Femur (tissue), 1 donor: ENCODE data around the gene KRTAP4-1.
"Not testable (repeated sequence)": the region's sequence is repeated elsewhere in the genome, so short reads cannot be mapped to it uniquely, and the experiment has no call there.

Experiments
- DNase-seq: peaks from one replicate; pipeline ENCODE4 v3.0.0-alpha.2; 2017

KRTAP4-1 gene

DNA sequence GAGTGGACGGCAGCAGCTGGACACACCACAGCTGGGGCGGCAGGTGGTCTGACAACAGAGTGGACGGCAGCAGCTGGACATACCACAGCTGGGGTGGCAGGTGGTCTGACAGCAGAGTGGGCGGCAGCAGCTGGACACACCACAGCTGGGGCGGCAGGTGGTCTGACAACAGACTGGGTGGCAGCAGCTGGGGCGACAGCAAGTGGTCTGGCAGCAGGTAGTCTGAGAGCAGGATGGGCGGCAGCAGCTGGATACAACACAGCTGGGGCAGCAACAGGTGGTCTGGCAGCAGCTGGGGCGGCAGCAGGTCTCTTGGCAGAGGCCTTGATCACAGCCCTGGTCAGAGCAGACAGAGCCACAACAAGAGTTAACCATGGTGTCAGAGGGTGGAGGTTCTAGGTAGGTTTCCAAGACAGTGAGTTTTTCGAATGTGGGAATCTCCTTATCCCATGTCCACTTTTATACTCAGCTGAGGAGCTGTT lies at the start of gene KRTAP4-1:
Gene KRTAP4-1 (minus strand): TSS at position 432 of the 482 bp plus-strand sequence. CDS start 57 bp downstream, at position 375.
- DNase-seq = no peak

DNA sequence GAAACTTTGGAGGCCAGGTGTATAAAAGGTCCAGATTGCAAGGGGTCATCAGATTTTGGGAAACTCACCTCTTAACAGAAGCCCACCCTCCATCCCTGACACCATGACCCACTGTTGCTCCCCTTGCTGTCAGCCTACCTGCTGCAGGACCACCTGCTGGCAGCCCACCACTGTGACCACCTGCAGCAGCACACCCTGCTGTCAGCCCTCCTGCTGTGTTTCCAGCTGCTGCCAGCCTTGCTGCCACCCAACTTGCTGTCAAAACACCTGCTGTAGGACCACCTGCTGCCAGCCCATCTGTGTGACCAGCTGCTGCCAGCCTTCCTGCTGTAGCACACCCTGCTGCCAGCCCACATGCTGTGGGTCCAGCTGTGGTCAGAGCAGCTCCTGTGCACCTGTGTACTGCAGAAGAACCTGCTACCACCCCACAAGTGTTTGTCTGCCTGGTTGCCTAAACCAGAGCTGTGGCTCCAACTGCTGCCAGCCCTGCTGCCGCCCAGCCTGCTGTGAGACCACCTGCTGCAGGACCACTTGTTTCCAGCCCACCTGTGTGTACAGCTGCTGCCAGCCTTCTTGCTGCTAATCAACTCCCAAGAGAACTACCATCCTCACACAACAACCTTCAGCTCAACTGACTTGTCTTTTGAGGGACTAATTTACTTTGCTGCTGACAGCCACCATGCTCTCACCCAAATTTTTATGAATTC lies 47.8 kb upstream of the KRTAP4-1 start, which contains the start of gene KRTAP9-3:
Gene KRTAP9-3 (plus strand): TSS at position 51 of the 707 bp plus-strand sequence. CDS start 53 bp downstream, at position 104.
- not testable (repeated sequence) for DNase-seq

DNA sequence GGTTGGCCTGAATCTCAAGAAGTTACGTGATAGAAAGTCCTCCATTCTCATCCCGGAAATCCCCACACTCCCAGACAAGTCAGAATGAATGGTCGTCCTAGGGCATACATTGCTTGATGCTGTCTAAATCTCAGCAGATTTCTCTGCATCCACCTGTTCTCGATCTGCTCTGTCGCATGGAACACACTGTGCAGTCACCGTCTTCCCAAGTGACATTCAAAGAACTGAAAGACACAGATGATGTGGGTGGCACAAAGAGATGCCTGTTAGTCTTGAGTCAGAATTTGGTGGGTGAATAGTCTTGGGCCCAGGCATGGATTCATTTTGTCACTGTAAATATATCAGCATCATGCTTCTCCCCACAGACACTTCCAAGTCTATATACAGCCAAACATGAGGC lies 47.0 kb upstream of the KRTAP4-1 start:
- no peak for DNase-seq

DNA sequence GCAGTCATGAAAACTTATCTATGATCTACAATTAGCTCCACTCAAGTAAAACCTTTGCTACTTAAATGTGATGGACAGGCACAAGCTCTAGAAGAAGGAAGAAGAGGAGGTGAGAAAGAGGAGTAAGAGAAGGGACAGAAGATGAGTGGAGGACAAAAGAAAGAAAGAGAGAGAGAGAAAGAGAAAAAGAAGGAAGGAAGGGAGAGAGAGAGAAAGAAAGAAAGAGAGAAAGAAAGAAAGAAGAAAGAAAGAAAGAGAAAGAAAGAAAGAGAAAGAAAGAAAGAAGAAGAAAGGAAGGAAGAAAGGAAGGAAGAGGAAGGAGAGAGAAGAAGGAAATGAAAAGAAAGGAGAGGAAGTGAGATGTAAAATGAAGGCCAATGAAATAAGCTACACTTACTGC lies 45.4 kb upstream of the KRTAP4-1 start:
- no peak for DNase-seq

DNA sequence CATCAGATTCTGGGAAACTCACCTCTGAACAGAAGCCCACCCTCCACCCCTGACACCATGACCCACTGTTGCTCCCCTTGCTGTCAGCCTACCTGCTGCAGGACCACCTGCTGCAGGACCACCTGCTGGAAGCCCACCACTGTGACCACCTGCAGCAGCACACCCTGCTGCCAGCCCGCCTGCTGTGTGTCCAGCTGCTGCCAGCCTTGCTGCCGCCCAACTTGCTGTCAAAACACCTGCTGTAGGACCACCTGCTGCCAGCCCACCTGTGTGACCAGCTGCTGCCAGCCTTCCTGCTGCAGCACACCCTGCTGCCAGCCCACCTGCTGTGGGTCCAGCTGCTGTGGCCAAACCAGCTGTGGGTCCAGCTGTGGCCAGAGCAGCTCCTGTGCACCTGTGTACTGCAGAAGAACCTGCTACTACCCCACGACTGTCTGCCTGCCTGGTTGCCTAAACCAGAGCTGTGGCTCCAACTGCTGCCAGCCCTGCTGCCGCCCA lies 41.9 kb upstream of the KRTAP4-1 start, which contains the start of gene KRTAP9-2:
Gene KRTAP9-2 (plus strand): TSS at position 51 of the 498 bp plus-strand sequence. CDS start 7 bp downstream, at position 58.
- DNase-seq = not testable (repeated sequence)

DNA sequence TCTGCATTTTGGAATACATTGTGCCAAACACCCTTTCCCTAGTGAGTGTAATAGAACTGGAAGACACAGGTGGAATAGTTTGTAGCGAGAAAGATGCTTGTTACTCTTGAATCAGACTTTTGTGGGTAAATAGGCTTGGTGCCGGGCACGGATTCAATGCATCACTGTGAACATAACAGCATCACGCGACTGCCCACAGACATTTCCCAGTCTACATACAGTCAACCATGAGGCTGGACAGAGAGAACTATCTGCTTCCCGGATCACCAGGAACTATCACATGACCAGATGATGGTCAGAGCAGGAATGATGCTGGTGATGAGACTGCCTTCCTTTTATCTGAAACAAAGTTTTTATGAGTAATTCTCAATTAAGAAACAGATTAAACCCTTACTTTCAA lies 41.3 kb upstream of the KRTAP4-1 start:
- no peak for DNase-seq

DNA sequence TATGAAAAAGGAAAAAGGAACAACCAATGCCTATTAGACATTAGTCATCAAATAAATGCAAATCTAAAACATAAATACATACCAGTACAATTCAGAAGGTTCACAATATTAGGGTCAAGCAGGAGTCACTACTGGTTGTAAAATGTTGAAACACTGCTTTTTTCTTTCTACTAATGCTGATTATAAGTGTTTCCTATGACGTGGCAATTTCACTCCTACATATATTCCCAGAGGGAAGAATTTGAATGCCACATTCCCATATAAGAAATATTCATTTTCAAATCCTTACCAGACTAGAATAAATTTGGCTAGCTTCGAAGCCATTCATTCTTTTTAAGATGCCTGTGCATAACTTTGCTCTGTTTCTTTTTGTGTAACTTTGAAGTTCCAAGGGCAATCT lies 39.1 kb upstream of the KRTAP4-1 start:
- no peak for DNase-seq

DNA sequence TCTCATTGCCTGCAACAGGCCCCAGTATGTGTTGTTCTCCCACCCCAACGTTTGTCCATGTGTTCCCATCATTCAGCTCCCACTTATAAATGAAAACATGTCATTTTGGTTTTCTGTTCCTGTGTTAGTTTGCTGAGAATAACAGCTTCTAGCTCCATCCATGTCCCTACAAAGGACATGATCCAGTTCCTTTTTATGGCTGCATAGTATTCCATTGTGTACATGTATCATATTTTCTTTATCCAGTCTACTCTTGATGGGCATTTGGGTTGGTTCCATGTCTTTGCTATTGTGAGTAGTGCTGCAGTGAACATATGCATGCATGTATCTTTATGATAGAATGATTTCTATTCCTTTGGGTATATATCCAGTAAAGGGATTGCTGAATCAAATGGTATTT lies 31.0 kb upstream of the KRTAP4-1 start:
- no peak for DNase-seq

DNA sequence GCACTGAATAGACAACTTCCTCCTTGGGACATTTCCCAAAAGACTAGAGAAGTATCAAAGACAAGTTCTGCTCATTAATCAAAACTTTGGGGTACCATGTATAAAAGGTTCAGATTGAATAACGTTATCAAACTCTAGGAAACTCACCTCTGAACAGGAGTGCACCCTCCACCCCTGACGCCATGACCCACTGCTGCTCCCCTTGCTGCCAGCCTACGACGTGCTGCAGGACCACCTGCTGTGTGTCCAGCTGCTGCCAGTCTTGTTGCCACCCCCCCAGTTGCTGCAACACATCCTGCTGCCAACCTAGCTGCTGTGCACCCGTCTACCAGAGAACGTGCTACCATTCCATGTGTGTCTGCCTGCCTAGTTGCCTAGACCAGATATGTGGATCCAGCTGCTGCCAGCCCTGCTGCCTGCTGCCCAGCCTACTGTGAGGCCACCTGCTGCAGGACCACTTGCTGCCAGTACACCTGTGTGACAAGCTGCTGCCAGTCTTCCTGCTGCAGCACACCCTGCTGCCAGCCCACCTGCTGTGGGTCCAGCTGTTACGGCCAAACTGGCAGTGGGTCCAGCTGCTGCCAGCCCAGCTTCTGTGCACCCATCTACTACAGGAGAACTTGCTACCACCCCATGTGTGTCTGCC lies 27.9 kb upstream of the KRTAP4-1 start:
- DNase-seq = no peak

DNA sequence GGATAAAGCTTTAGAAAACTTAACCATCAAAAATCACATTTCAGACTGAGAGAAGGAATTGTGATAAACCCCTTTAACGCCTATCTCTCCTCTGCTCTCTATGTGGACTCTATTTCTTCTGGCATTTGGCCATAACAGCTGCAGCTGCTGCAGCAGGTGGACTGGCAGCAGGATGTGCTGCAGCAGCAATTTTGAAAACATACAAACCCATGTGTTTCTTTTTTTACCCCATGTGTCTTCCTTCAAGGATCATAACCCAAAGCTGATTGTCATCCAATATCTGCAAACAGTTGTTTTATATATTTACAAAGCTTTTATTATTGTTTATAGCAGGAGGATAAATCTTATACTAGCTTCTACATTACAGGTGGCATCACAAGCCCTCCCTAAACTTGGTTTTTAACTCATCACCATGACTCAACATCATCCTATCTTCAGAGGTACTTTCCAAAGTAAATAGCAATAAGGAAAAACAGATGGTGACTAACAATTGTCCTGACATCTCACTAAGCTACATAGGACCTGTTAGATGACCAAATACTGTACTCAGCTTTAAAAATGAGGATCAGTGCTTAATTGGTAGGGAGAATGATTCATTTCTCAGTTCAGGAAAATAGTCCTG lies 27.2 kb upstream of the KRTAP4-1 start:
- no peak for DNase-seq

DNA sequence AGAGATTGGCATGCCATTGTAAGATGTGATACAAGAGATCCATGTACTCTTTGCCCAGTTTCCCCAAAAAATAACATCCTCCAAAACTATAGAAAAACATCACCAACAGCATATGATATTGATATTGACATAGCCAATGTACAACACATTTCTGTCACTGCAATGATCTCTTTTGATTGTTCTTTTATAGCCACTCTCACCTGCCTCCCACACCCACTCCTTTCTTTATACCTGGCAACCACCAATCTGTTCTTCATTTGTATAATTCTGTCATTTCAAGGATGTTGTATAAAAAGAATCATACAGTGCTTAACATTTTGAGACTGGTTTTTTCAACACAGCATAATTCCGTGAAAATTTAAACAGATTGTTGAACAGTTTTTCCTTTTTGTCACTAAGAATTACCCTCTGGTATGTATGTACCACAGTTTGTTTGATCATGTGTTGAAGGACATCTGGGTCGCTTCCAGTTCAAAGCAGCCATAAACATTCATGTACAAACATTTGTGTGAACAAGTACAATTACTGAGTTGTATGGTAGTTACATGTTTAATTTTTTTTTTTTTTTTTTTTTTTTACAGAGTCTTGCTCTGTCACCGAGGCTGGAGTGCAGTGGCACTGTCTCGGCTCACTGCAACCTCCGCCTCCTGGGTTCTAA lies 14.8 kb upstream of the KRTAP4-1 start:
- no peak for DNase-seq

DNA sequence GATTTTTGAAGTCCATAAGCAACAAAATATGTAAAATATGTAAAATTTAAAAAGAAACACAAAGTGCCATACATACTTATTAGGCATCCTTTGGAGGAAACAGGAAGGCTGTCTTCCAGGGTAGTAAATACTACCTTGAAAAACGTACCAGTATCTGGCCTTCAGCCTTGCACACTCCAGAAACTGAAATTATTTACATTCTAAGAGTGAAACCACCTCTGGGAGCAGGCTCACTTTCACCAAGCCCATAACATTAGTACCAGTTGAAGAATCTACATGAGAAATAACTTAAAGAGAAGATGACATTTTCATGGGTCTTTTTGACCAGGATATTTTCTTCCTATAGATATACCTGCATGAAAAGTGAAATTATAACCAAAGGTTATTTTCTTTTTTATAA lies 11.4 kb upstream of the KRTAP4-1 start:
- DNase-seq = no peak

DNA sequence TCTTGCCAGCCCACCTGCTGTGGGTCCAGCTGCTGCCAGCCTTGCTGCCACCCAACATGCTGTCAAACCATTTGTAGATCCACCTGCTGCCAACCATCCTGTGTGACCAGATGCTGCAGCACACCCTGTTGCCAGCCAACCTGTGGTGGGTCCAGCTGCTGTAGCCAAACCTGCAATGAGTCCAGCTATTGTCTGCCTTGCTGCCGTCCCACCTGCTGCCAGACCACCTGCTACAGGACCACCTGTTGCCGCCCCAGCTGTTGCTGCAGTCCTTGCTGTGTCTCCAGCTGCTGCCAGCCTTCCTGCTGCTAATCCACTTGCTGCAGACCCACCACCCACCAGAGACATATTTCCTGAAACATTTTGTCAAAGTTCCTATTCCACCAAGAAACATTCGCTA lies 5.6 kb upstream of the KRTAP4-1 start:
- no peak for DNase-seq

DNA sequence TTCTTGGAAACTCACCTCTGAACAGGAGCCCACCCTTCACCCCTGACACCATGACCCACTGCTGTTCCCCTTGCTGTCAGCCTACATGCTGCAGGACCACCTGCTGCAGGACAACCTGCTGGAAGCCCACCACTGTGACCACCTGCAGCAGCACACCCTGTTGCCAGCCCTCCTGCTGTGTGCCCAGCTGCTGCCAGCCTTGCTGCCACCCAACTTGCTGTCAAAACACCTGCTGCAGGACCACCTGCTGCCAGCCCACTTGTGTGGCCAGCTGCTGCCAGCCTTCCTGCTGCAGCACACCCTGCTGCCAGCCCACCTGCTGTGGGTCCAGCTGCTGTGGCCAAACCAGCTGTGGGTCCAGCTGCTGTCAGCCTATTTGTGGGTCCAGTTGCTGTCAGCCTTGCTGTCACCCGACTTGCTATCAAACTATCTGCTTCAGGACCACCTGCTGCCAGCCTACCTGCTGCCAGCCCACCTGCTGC lies 5.2 kb upstream of the KRTAP4-1 start, which contains the start of gene KRTAP9-1:
Gene KRTAP9-1 (plus strand): TSS at position 51 of the 482 bp plus-strand sequence. CDS start 0 bp downstream, at position 51.
- DNase-seq = not testable (repeated sequence)

DNA sequence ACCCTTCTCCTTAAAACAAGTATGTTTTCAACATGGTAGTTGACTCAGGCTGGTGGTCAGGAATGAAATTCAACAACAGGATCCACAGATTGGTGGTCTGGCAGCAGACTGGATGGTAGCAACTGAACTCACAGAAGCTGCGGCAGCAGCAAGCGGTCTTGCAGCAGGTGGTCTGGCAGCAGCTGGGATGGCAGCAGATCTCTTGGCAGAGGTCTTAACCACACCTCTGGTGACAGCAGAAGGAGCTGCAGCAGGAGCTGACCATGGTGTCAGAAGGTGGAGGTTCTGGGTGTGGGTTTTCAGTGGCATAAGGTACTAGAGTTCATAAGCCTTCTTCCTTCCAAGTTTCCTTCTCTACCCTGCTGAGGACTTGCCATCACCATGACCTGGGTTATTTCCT lies 2.2 kb upstream of the KRTAP4-1 start:
- peak; percentile 28 for DNase-seq

DNA sequence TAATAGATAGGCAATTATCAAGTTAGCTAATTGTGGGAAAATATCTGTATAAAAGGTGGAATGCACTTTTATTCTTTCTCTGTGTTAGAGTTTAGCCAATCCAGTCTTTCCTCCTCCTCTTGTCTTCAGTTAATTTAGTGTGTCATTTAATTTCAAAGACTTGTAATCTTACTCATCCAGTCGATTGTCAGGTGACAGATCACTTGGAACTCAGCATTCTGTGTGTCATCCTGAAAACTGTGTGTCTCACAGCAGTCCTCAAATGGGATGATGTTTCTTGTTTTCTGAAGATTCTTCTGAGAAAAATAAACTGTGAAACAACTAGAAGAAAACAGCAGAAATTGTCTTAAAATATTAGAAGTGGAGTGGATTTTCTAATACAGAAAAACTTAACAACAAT lies 290 bp upstream of the KRTAP4-1 start:
- DNase-seq = no peak

DNA sequence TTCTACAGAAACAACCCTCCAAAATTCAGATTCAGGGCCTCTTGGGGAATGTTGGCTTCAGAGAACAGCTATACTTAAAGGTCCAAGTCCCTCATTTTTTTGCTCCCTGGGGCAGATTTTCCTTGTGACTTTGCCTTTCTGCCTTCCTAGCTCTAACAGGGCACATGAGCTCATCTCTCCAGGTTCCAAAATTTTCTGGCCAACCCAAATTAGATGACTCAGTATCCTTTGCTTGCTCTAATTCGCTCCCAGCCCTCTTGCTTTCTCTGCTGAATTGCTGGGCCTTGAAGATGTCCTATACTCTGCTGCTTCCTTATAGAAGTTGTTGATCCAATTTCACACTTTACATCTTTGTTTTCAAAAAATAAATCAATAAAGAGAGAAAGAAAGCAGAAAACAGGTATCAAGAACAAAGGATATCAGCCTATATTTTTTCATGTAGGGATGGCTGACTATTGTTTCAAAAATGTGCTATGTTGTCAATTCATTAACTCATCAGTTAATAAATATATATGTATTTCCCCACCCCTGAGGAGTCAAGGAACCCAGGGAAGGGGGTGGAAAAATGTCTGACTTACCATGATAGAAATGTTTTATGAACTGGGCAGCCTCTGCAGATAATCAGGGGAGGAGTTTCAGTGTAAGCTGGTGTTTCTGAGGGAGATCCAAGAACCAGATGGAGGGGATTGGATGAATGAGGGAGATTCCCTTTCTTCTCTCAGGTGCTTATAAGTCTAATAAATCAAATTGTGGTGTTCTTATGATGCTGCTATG lies 5.7 kb downstream of the KRTAP4-1 start:
- no peak for DNase-seq

DNA sequence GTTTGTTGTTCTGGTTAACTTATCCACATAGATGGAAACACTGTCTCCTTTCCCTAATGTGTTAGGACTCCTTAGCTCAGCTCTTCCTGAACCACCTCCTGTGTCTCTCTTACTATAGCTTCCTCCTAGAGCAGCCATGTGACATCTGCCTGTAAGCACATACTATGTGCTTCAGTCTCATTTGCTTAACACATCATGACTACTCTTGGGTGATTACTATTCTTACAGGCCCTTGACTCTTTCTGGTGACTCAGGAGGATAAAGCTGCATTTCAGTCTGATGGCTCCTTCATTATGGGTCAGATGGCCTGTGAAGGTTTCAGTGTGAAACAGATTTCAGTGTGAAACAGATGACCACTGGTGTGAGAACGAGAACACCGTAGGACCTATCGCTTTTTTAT lies 6.4 kb downstream of the KRTAP4-1 start:
- DNase-seq = no peak

DNA sequence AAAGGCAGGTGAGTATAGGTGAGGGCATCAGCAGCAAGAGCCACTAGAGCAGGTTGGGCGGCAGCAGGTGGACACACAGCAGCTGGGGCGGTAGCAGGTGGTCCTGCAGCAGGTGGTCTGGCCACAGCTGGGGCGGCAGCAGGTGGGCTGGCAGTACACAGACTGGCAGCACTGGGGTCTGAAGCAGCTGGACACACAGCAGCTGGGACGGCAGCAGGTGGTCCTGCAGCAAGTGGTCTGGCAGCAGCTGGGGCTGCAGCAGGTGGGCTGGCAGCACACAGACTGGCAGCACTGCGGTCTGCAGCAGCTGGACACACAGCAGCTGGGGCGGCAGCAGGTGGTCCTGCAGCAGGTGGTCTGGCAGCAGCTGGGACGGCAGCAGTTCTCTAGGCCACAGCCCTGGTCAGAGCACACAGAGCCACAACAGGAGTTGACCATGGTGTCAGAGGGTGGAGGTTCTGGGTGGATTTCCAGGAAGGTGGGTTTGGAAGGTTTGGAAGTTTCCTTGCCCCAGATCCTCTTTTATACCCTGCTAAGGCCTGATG lies 6.9 kb downstream of the KRTAP4-1 start, which contains the start of gene KRTAP4-2:
Gene KRTAP4-2 (minus strand): TSS at position 495 of the 545 bp plus-strand sequence. CDS start 57 bp downstream, at position 438.
- no peak for DNase-seq

DNA sequence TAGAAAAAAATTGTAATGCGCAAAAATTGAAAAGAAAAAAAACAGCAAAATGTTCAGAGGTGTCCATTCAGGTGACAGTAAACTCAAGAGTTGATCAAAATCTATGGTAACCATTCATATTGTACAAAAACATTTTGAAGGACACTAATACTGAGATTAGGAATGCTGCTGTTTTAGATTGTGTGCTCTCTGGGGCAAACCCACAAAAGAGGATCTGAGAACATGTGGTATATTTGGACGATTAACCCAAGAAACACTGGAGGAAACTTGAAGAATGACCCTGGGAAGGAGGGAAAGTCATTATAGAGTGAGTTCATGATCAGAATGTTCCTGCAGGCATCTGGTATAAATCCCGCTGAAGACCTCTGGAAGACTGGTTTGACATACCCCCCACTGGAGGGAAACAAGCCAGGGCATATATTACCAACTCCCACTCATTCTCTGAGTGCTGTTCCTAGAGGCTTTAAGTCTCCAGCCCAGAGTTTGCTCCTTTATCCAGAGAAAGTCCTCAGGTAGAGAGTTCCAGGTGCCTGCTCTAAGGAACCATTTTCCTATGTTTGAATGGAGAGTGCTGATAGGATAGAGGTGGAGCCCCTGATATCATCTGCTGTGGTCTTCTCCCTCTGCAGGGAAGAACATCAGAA lies 7.8 kb downstream of the KRTAP4-1 start:
- no peak for DNase-seq

DNA sequence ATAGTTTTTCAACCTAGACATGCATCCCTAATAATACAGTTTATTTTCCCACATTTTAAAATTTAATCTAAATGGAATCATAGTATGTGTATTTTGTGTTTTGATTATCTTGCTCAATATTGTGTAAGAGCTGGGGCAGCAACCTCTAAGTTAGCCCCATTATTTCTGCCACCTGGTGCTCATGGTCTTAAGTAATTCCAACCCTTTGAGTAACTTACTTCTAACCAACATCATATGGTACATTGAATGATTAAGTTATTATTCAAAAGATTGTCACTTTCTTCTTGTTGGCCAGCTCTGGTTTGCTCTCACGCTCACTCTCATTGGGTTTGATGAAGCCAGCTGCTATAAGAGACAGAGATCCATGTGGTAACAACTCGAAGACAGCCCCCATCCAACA lies 12.8 kb downstream of the KRTAP4-1 start:
- no peak for DNase-seq
